ENCODE results near the gene TRIM59. TPM values are rescaled to one million over a fixed set of nuclear protein-coding genes. Genes with fewer than 3 reads are reported as not detected.
"Not testable (repeated sequence)": the region's sequence is repeated elsewhere in the genome, so short reads cannot be mapped to it uniquely, and the experiment has no call there.

TRIM59 gene
- polyA plus RNA-seq, 1 donor from 2014 or later, result 21.6 TPM

DNA sequence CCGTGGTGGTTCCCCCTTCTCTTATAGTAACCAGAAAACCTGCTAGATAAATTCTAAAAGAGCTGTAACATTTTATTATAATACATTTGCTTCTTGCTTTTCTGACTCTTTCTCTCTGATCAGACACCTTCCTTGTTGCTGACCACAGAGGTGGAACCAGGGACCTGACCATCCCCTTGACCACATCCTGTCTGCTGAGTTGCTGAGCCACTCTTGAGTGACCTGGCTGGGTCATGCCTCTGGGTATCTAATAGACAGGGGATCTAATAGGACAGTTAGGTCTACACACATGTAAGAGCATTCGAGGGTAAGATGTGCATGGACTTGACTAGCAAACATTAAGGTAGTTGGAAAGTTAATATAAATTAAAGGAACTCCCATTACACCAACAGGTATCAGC lies 22.8 kb upstream of the TRIM59 start:
- peaks cover 3 to 13% (median 9%) of the 10 kb centered on the region in 3 donors for H3K9me3 Mint-ChIP-seq
- H3K27ac Mint-ChIP-seq, result no peak overlapping the region
- H3K4me1 Mint-ChIP-seq, result peaks cover 0 to 4% (median 2%) of the 10 kb centered on the region in 3 donors
- H3K27me3 Mint-ChIP-seq, result peaks cover 3% of the 10 kb centered on the region
- H3K4me3 Mint-ChIP-seq, result no peak overlapping the region
- H3K36me3 Mint-ChIP-seq, result peaks cover 3% of the 10 kb centered on the region

DNA sequence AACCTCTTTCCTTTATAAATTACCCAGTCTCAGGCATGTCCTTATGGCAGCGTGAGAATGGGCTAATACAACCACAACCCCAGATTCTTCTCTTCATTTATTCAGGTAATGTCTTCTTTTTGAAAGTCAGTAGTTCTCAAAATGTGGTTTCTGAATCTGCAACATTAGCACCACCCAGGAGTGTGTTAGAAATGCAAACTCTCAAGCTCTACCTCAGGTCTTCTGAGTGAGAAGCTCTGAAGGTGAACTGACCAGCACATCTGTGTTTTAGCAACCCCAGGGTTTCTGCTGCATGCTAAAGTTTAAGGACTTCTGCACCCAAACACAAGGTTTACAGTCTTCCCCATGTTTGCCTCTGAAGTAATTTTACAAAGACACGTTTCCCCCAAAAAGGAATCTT lies 22.3 kb upstream of the TRIM59 start:
- peaks cover 3% of the 10 kb centered on the region for H3K36me3 Mint-ChIP-seq
- no peak overlapping the region for H3K27ac Mint-ChIP-seq
- peaks cover 3 to 13% (median 9%) of the 10 kb centered on the region in 3 donors for H3K9me3 Mint-ChIP-seq
- peaks cover 3% of the 10 kb centered on the region for H3K27me3 Mint-ChIP-seq
- peaks cover 0 to 4% (median 2%) of the 10 kb centered on the region in 3 donors for H3K4me1 Mint-ChIP-seq
- no peak overlapping the region for H3K4me3 Mint-ChIP-seq

DNA sequence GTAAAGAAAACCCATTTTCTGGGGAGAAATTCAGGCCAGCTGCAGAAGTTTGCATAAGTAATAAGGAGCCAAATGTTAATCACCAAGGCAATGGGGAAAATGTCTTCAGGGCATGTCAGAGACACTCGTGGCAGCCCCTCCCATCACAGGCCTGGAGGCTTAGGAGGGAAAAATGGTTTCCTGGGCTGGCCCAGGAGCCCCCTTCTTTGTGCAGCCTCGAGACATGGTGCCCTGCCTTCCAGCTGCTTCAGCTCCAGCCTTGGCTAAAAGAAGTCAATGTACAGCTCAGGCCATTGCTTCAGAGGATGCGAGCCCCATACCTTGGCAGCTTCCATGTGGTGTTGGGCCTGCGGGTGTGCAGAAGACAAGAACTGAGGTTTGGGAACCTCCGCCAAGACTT lies 20.6 kb upstream of the TRIM59 start:
- H3K4me1 Mint-ChIP-seq, result peaks cover 0 to 4% (median 2%) of the 10 kb centered on the region in 3 donors

DNA sequence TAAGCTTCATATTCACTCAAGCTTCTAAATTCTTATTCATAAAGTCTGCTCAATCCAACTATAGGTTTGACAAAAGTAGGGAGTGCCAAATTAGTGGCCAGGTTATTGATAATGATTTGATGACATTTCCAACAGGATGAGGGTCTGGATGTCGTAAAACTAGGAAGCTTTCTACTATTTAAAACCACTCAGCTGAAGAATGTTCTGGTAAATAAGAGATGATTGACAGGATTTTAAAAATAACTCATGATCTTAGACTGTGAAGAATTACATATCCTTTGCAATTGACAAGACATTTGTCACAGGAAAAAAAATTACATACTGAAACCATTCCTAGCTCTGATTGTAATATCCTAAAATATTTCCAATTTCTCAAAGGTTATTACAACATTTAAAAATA lies 15.4 kb upstream of the TRIM59 start:
- H3K27me3 Mint-ChIP-seq, result peaks cover 9% of the 10 kb centered on the region
- peaks cover 5% of the 10 kb centered on the region for H3K36me3 Mint-ChIP-seq
- H3K9me3 Mint-ChIP-seq, result peaks cover 0 to 9% (median 6%) of the 10 kb centered on the region in 3 donors
- no peak overlapping the region for H3K4me3 Mint-ChIP-seq
- no peak overlapping the region for H3K27ac Mint-ChIP-seq
- H3K4me1 Mint-ChIP-seq, result peaks cover 0 to 1% (median 0%) of the 10 kb centered on the region in 3 donors

More for the DNA sequence above, 20.6 kb upstream of the TRIM59 start:
- Mint-ChIP-seq H3K27me3 (peaks cover 3% of the 10 kb centered on the region), H3K4me3 (no peak overlapping the region), H3K36me3 (peaks cover 3% of the 10 kb centered on the region), H3K9me3 (peaks cover 3 to 13% (median 9%) of the 10 kb centered on the region in 3 donors), H3K27ac (no peak overlapping the region)

DNA sequence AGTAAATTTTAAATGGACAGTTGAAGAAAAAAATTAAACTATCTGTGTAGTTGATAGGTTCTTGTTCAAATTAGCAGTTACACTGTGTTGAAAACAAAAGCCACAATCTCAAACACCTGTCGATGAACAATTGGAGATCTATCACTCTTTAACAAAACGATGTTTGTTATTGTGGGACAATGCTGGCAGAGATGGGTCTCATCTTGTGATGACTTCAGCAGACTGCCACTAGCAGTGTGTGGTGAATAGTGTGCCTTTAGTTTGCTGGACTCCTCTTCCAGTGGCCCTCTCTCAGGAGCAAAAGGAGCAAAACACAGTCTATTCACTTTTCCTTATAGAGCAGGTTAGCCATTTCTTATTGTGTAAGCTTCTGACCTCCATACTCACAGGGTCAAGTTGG lies 14.7 kb upstream of the TRIM59 start:
- H3K36me3 Mint-ChIP-seq, result peaks cover 5% of the 10 kb centered on the region
- peaks cover 0 to 4% (median 0%) of the 10 kb centered on the region in 3 donors for H3K9me3 Mint-ChIP-seq
- no peak overlapping the region for H3K4me3 Mint-ChIP-seq
- H3K27me3 Mint-ChIP-seq, result peaks cover 9% of the 10 kb centered on the region
- no peak overlapping the region for H3K27ac Mint-ChIP-seq
- H3K4me1 Mint-ChIP-seq, result peaks cover 0 to 1% (median 0%) of the 10 kb centered on the region in 3 donors

DNA sequence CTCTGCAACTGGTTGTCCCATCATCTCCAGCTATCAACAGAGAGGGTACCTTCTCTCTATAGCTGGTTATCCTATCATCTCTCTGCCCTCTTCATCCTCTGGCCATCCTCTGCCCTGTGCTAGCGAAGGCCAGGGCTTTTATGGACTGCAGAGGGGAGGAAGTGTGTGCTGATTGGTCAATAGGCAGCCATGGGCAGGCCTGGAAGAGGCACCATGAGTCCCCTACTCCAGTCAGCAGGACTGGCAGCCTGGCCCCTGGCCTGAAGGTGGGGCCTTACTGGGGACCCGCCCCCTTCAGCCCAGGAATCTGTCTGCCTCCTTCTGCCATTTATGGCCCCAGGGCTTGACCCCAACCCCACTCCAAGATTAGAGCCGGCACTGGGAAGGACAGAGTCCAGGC lies 10.4 kb upstream of the TRIM59 start:
- Mint-ChIP-seq H3K36me3 (peaks cover 2% of the 10 kb centered on the region), H3K9me3 (no peaks in the 10 kb centered on the region), H3K27ac (no peak overlapping the region), H3K4me1 (peaks cover 0 to 4% (median 0%) of the 10 kb centered on the region in 3 donors), H3K27me3 (peaks cover 9% of the 10 kb centered on the region), H3K4me3 (no peak overlapping the region)

DNA sequence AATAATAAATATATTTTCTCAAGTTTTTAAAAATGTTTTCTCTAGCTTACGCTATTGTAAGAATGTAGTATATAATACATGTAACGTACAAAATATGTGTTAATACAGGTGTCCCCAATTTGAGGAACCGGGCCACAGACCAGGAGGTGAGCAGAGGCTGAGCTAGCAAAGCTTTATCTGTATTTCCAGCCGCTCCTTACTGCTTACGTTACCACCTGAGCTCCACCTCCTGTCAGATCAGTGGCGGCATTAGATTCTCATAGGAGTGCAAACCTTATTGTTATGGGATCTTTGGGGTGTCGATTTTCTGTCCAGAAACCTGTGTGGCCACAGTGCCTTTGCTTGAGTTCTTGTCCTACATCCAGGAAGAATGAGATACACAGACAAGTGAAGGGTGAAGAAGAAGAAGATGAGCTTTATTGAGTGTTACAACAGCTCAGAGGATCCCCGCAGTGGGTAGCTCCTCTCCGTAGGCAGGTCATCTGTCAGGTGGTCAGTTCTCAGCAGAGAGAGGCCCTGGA lies 9.9 kb upstream of the TRIM59 start:
- H3K27ac Mint-ChIP-seq, result no peak overlapping the region
- peaks cover 0 to 4% (median 0%) of the 10 kb centered on the region in 3 donors for H3K4me1 Mint-ChIP-seq
- H3K36me3 Mint-ChIP-seq, result peaks cover 2% of the 10 kb centered on the region
- no peak overlapping the region for H3K4me3 Mint-ChIP-seq
- H3K9me3 Mint-ChIP-seq, result no peaks in the 10 kb centered on the region
- H3K27me3 Mint-ChIP-seq, result peaks cover 9% of the 10 kb centered on the region

DNA sequence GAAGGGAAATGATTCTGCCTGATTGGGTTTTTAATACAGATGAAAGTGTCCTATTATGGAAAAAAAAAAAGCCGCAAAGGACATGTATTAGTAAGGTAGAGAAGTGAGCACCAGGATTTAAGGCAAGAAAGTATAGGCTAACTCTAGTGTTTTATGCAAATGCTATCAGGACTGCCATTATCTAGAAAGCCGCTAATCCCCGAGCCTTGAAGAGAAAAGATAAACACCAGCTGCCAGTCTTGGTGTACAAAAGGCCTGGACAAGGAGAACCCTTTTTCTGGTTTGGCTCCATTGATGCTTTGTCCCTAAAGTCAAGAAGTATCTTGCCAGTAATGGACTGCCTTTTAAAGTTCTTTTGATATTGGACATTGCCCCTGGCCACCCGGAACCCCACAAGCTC lies 8.6 kb upstream of the TRIM59 start:
- H3K9me3 Mint-ChIP-seq, result no peaks in the 10 kb centered on the region
- H3K36me3 Mint-ChIP-seq, result peaks cover 2% of the 10 kb centered on the region
- H3K4me3 Mint-ChIP-seq, result no peak overlapping the region
- H3K4me1 Mint-ChIP-seq, result peaks cover 0 to 4% (median 0%) of the 10 kb centered on the region in 3 donors
- H3K27me3 Mint-ChIP-seq, result peaks cover 5% of the 10 kb centered on the region
- H3K27ac Mint-ChIP-seq, result no peak overlapping the region

DNA sequence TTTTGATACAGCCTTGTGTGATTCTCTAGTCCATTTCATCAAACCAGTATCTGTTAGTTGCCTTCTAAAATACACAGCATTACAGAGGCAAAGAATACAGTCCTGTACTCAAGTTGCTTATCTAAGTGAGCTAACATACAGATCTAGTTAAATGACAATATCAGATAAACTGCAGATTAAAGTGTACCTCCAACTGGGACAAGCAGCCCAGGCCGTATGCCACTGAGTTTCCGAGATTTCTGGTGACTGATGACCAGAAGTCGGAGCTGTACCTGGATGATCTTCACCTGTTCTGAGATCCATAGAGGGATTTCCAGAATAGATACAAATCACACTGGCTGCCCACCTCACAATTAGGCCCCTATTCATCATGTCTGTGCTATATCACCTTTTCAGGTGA lies 6.3 kb upstream of the TRIM59 start:
- Mint-ChIP-seq H3K27me3 (no peaks in the 10 kb centered on the region), H3K4me1 (peaks cover 0 to 2% (median 0%) of the 10 kb centered on the region in 3 donors), H3K27ac (no peak overlapping the region)

DNA sequence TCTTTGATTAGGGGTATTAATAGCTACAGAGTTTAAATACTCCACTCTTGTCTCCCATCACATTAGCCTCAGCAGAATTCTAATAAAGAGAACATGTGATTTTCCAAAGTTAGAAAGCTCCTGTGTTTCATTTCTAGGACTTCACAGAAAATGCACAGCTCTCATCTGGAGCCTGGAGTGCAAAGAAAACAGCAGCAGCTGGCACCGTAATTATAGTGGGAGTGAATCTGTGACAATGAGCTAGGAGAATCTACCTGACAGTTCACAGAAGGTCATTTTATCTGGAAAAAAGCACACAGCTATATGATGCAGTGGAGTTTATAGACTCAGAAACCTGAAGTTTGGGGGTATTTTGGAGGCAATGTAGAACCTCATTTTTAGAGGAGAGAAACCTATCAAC lies 5.4 kb upstream of the TRIM59 start:
- Mint-ChIP-seq H3K27me3 (no peaks in the 10 kb centered on the region), H3K4me3 (no peak overlapping the region), H3K27ac (no peak overlapping the region), H3K4me1 (peaks cover 3 to 8% (median 4%) of the 10 kb centered on the region in 3 donors), H3K9me3 (no peaks in the 10 kb centered on the region), H3K36me3 (no peaks in the 10 kb centered on the region)

More for the DNA sequence above, 6.3 kb upstream of the TRIM59 start:
- Mint-ChIP-seq H3K36me3 (no peaks in the 10 kb centered on the region), H3K4me3 (no peak overlapping the region), H3K9me3 (no peaks in the 10 kb centered on the region)

DNA sequence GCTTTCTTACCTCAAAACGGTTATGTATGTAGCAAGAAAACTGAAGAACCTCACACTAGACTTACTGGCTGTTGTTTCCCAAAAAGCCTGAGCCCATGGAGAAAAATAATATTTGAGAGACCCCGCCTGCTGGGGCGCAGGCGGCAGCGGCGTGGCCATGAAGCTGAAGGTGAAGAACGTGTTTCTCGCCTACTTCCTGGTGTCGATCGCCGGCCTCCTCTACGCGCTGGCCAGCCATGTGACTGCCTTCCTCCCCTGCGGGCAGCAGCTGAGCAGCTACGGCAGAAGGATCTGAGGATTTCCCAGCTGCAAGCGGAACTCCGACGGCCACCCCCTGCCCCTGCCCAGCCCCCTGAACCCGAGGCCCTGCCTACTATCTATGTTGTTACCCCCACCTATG lies 2.7 kb upstream of the TRIM59 start:
- H3K36me3 Mint-ChIP-seq, H3K4me3 Mint-ChIP-seq, H3K27me3 Mint-ChIP-seq, H3K9me3 Mint-ChIP-seq: not testable (repeated sequence)
- Mint-ChIP-seq H3K4me1 (peaks cover 11 to 21% (median 13%) of the 10 kb centered on the region in 3 donors), H3K27ac (peak overlapping the region in 1 of 3 donors; percentile 11)

DNA sequence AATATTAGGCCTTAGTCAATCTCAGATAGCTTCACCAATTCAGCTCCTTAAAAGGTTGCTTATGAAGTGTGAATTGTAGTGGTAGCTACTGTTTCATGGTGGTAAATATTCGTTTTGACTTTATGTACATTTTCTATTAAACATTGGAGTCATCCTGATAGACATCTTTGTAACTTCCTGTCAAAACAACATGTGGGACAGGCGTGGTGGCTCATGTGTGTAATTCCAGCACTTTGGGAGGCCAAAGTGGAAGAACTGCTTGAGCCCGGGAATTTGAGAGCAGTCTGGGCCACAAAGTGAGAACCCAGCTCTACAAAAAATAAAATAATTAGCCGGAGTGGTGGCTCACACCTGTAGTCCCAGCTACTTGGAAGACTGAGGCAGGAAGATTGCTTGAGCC lies 2.0 kb upstream of the TRIM59 start:
- Mint-ChIP-seq H3K27ac (no peak overlapping the region), H3K36me3 (peaks cover 1% of the 10 kb centered on the region), H3K9me3 (no peaks in the 10 kb centered on the region), H3K4me3 (peak overlapping the region in 1 of 4 donors; percentile 97), H3K27me3 (no peaks in the 10 kb centered on the region), H3K4me1 (peaks cover 13 to 21% (median 17%) of the 10 kb centered on the region in 3 donors)

DNA sequence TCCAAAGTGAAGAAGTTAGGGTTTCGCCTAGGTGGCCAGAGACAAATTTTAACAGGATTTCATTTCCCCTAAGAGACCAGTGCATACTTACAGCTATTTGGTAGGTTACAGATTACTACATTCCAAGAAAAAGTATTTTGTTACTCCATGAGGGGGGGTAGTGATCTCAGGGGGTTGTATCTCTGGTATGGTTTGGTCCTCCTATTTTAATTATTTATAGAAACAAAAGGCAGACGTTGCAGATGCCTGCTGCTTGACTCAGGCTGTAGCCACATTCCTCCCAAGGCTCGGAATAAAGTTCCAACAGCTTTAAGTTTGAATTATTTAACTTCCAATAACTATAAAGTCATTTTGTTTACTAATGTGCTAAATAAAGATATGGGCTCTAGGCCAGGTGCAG lies 1.3 kb upstream of the TRIM59 start:
- no peaks in the 10 kb centered on the region for H3K27me3 Mint-ChIP-seq
- H3K9me3 Mint-ChIP-seq, result no peaks in the 10 kb centered on the region
- H3K36me3 Mint-ChIP-seq, result peaks cover 1% of the 10 kb centered on the region
- H3K4me3 Mint-ChIP-seq, result peak overlapping the region in 2 of 4 donors; percentile 93 to 97
- peak overlapping the region in 1 of 3 donors; percentile 92 for H3K27ac Mint-ChIP-seq
- H3K4me1 Mint-ChIP-seq, result peaks cover 15 to 25% (median 21%) of the 10 kb centered on the region in 3 donors

DNA sequence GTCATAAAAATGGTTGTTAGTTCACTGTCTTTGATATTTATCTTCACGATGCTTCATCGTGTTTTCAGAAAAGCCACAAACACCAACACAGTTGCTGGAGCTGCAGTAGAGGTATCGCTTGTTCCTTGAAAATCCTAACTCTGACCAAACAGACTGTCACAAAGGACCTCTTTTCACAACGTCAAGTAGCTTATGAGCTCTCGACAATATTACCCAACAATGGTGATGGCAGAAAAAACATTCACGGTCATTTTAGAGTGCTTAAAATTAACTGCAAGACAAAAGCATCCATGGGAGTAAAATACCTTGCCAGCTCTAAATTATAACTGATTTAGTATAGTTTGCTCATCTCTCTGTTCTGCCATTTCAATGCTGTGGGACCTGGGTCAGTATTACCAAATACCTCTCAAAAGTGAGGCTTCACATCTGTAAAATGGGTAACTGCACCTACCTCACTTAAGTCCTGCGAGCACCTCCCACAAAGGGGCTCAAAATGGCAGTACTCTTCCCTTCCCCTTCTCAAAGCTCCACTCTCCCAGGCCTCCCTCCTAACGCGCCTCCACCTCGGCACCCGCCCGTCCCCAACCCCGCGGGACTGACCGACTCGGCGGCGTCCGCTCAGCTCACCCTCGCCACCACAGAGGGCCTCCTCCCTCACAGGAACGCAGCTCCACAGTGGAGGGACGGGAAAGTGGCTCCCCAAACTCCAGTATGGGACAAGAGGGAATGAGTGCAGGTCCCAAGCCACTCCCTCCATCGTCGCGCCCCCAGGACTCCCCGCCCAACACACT lies 546 bp downstream of the TRIM59 start:
- peaks cover 7% of the 10 kb centered on the region for H3K36me3 Mint-ChIP-seq
- H3K4me3 Mint-ChIP-seq, result peak overlapping the region; percentile 93 to 97 (median 94)
- H3K27me3 Mint-ChIP-seq, result no peaks in the 10 kb centered on the region
- peak overlapping the region; percentile 85 to 96 (median 92) for H3K27ac Mint-ChIP-seq
- no peaks in the 10 kb centered on the region for H3K9me3 Mint-ChIP-seq
- H3K4me1 Mint-ChIP-seq, result peaks cover 24 to 28% (median 25%) of the 10 kb centered on the region in 3 donors

DNA sequence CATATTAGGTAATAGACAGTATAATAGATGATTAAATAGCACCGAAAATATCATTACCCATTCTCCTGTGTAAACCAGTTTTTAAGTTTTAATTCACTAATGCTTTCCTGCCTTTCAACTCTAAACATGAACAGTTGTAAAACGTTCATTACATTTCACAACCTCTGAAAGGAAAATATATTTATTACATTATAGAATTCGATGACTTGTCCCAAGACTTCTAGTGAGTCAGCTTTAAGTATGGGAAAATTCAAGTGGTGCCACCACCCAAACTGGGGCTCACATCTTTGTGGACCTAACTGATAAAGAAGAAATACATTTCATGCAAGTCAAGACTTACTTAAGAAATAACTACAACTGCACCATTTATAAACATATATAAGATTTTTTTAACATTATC lies 2.0 kb downstream of the TRIM59 start:
- no peaks in the 10 kb centered on the region for H3K9me3 Mint-ChIP-seq
- H3K4me1 Mint-ChIP-seq, result peaks cover 25 to 28% (median 25%) of the 10 kb centered on the region in 3 donors
- H3K36me3 Mint-ChIP-seq, result peaks cover 12% of the 10 kb centered on the region
- no peak overlapping the region for H3K4me3 Mint-ChIP-seq
- no peaks in the 10 kb centered on the region for H3K27me3 Mint-ChIP-seq
- no peak overlapping the region for H3K27ac Mint-ChIP-seq
